Measurements from ENCODE around the gene NPVF.

GRCh38 chr7:25238066-25238725 is 9.9 kb upstream of the NPVF start:
- TF ChIP-seq POLR2A (IDR thresholded peaks at IDR 0.05; ENCODE audit: low read depth, low read length) (no peak), TAF1 (IDR thresholded peaks at IDR 0.05; ENCODE audit: borderline replicate concordance, low read depth, low read length) (no peak)
